Right atrium auricular region (tissue), 2 donors: ENCODE measurements around the gene PRICKLE2. TPM values are rescaled to one million over a fixed set of nuclear protein-coding genes. Genes with fewer than 3 reads are reported as not detected.

Experiments used
- DNase-seq: peaks from one replicate; pipeline ENCODE4 v3.0.0-alpha.2; 2019; ENCODE audit warnings: low spot score
- H3K27ac ChIP-seq, 2 donors: fragments of 200-600 bp; sonication (generic); 1 replicate in 1 of 2; 2 replicates in 1 of 2; pipeline ENCODE4 v1.5.1; 2016 to 2019
- H3K27me3 ChIP-seq, 2 donors: fragments of 200-600 bp; sonication (generic); one replicate each; pipeline versions ENCODE4 v1.5.1 to v1.6.0; 2017 to 2019
- H3K36me3 ChIP-seq: fragments of 200-600 bp; sonication (generic); one replicate; pipeline ENCODE4 v1.5.1; 2016
- H3K4me1 ChIP-seq, 2 donors: fragments of 200-600 bp; sonication (generic); one replicate each; pipeline versions ENCODE4 v1.5.1 to v1.6.0; 2017 to 2019
- H3K4me3 ChIP-seq, 2 donors: fragments of 200-600 bp; sonication (generic); 1 replicate in 1 of 2; 2 replicates in 1 of 2; pipeline ENCODE4 v1.5.1; 2017 to 2019; ENCODE audit warnings: mild to moderate bottlenecking in 1 of 2, moderate library complexity in 1 of 2
- H3K9me3 ChIP-seq, 2 donors: fragments of 200-600 bp; sonication (generic); one replicate each; pipeline ENCODE4 v1.5.1; 2019
- total RNA-seq, 2 donors: library from RNA; depleted of rRNA; stranded (reverse); fragments of >200 nt; gene quantifications; one replicate each; pipeline ENCODE4 v1.1.0, GENCODE V29; 2016
- TF ChIP-seq, protein P1 (sequence below), 2 donors: fragments of 200-600 bp; sonication (generic); IDR thresholded peaks; one replicate each; pipeline ENCODE4 v1.5.1; 2019; ENCODE audit warnings: antibody characterized with exemption in 2 of 2

The PRICKLE2 gene
- total RNA-seq, 2 donors from 2014 or later, result 18.4 to 22.2 TPM

DNA sequence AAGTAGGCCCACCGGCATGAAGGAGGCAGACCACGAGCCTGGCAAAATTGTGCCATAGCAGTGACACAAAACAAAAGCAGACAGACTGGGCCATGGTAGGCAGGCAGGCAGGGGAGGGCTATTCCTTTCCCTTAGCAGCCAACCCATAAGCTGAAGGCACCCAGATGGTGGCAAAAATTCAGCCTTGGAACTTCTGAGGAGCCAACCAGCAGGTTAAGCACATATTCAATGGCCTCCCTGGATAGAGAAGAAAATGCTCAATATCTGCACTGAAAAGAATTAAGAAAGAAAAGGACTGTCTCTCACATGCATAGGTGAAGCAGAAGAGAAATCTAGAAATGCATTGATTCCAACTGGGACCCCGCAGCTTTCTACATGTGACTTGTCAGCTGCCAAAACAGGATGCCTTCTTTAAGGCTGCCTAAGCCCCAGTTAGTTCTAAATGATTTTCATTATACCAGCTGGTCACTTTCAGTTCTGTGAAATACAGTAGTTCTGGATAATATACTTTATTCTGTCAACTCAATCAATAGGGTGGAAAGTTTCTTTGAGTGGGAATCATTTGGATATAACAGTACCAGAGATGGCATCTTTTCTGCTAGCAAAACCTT is 2.7 kb downstream of the PRICKLE2 start:
- H3K4me1 ChIP-seq, result peaks cover 0 to 75% of the 10 kb centered on the region in 2 donors
- TF ChIP-seq, protein P1, sequence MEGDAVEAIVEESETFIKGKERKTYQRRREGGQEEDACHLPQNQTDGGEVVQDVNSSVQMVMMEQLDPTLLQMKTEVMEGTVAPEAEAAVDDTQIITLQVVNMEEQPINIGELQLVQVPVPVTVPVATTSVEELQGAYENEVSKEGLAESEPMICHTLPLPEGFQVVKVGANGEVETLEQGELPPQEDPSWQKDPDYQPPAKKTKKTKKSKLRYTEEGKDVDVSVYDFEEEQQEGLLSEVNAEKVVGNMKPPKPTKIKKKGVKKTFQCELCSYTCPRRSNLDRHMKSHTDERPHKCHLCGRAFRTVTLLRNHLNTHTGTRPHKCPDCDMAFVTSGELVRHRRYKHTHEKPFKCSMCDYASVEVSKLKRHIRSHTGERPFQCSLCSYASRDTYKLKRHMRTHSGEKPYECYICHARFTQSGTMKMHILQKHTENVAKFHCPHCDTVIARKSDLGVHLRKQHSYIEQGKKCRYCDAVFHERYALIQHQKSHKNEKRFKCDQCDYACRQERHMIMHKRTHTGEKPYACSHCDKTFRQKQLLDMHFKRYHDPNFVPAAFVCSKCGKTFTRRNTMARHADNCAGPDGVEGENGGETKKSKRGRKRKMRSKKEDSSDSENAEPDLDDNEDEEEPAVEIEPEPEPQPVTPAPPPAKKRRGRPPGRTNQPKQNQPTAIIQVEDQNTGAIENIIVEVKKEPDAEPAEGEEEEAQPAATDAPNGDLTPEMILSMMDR (IDR thresholded peaks at IDR 0.05), result no peak
- H3K4me3 ChIP-seq, result no peak overlapping the region

DNA sequence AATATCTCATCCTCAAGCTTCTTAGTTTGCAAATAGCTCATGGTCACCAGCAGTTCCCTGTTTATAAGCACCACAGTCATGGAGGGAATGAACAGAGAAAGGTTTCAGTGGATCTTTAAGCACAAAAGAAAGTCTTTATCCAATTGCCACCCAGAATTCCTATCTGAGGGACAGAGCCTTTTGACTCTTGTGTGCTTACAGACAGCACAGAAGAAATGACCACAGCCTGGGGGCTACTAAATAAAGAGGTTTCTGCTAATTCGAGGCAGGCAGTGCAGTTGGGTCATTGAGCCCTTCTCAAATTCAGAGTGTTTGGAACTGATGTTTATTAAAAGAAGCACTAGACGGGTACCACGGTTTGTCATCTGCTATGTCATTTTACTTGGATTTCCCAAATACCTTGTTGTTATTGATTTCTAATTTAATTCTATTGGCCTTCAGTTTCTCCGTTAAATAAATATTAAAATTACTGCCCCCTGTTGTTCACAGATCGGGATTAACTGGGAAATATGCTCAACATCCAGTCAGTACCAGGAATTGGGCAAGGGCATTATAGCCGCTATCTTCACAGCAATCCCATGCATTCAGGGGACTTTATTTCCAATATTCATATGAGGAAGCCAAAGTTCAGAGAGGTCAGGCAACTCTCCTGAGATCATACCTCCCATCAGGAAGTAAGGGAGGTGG is 3.6 kb downstream of the PRICKLE2 start:
- DNase-seq, result no peak
- Histone ChIP-seq H3K27ac (peak overlapping the region; percentile 23 to 69), H3K36me3 (no peaks in the 10 kb centered on the region), H3K27me3 (no peaks in the 10 kb centered on the region), H3K4me3 (no peak overlapping the region), H3K4me1 (peaks cover 0 to 84% of the 10 kb centered on the region in 2 donors), H3K9me3 (no peaks in the 10 kb centered on the region)
- TF ChIP-seq, protein P1 (IDR thresholded peaks at IDR 0.05), result no peak

More for the DNA sequence above, 2.7 kb downstream of the PRICKLE2 start:
- Histone ChIP-seq H3K36me3 (no peaks in the 10 kb centered on the region), H3K27ac (peak overlapping the region in 1 of 2 donors; percentile 27), H3K27me3 (no peaks in the 10 kb centered on the region), H3K9me3 (no peaks in the 10 kb centered on the region)
- DNase-seq, result no peak

DNA sequence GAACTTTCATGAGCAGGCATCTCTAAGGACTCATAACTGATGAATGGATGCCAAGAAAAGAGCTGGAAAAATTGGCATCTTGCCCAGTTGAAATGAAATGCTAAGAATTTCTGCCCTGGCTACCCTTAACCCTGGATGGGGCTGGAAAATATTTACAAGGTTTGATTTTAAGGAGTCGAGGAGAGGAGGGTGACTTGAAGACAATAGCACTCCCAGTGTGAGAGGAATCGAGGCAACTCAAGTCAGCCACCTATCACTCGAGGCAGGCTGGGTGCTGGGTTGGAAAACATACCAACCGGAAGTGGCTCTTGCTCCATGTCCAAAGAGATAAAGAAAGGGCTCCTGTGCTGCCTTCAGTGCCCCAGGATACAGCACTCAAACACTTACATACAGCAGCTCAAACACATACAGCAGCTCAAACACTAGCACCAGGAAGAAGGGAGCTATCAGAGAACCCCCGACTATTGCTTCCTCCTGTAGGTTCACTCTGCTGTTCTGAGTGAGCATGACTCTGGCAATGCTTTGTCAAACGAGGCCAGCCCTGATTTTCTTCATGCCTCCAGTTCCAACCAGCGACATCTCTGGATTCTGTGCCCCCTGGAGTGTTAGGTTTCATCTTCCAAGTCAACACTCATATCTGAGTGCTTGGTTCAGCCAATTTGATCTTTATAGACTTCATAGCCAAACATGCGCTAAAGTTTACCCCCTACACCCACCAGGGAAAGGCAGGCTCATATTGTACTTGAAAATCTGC is 4.9 kb downstream of the PRICKLE2 start:
- H3K4me1 ChIP-seq, result peaks cover 0 to 88% of the 10 kb centered on the region in 2 donors
- H3K4me3 ChIP-seq, result no peak overlapping the region

DNA sequence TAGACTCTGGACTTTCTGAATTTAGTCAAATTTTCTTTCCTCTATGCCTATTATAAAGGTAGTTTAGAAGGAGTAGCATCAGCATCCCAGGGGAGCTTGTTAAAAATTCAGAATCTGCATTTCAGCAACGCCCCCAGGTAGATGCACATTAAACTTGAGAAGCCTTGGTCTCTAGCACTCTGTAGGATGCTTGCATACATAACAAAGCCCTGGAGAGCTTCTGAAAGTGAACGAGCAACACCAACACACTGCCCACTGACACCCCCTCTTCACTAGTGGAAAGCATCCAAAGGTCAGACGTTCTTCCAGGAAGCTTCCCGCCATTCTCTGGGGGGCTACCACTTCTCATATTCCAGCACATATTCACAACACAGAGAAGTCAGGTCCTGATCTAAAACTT is 6.5 kb downstream of the PRICKLE2 start:
- H3K36me3 ChIP-seq, result no peaks in the 10 kb centered on the region
- no peaks in the 10 kb centered on the region for H3K27me3 ChIP-seq
- no peak overlapping the region for H3K4me3 ChIP-seq
- no peak for DNase-seq
- no peak overlapping the region for H3K27ac ChIP-seq
- no peaks in the 10 kb centered on the region for H3K9me3 ChIP-seq
- TF ChIP-seq, protein P1 (IDR thresholded peaks at IDR 0.05), result no peak
- peaks cover 0 to 88% of the 10 kb centered on the region in 2 donors for H3K4me1 ChIP-seq

More for the DNA sequence above, 4.9 kb downstream of the PRICKLE2 start:
- H3K9me3 ChIP-seq, result no peaks in the 10 kb centered on the region
- DNase-seq, result no peak
- H3K36me3 ChIP-seq, result no peaks in the 10 kb centered on the region
- H3K27ac ChIP-seq, result peak overlapping the region; percentile 23 to 69
- TF ChIP-seq, protein P1 (IDR thresholded peaks at IDR 0.05), result no peak
- no peaks in the 10 kb centered on the region for H3K27me3 ChIP-seq

DNA sequence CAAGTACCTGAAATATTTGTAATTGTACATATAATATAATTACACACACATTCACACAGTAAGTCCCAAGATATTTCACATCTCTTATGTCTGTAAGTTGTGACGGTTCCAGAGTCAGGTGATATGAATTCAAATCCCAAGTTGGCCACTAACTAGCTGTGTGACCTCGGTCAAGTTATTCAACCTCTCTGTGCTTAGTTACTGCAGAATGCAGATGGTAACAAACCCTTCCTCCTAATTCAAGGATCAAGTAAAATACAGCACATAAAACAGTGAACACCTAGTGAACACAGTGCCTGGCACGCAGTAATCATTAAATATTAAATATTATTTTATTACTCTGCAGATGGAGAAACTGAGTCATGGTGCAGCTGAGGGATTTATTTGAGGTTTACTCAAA is 6.9 kb downstream of the PRICKLE2 start:
- Histone ChIP-seq H3K4me3 (no peak overlapping the region), H3K27me3 (no peaks in the 10 kb centered on the region), H3K9me3 (no peaks in the 10 kb centered on the region), H3K36me3 (no peaks in the 10 kb centered on the region), H3K4me1 (peaks cover 0 to 88% of the 10 kb centered on the region in 2 donors), H3K27ac (no peak overlapping the region)
- no peak for DNase-seq
- TF ChIP-seq, protein P1 (IDR thresholded peaks at IDR 0.05), result no peak
